NB4 (cell line): Measurements from ENCODE around the gene KIRREL1.

ENCODE experiments used
- DNase-seq: peaks from one replicate; pipeline ENCODE4 v3.0.0; 2010; ENCODE audit warnings: low read depth
- H3K4me3 ChIP-seq: one replicate; pipeline ENCODE4 v1.5.1; 2011; ENCODE audit warnings: mild to moderate bottlenecking, low read depth, low read length, moderate library complexity
- MYC ChIP-seq: IDR thresholded peaks from 2 replicates; pipeline ENCODE4 v1.6.1; 2011; ENCODE audit warnings: low read depth, low read length
- POLR2A ChIP-seq: IDR thresholded peaks from 2 replicates; pipeline ENCODE4 v1.6.1; 2011; ENCODE audit warnings: mild to moderate bottlenecking; ENCODE audit not compliant: insufficient read length; ENCODE audit errors: extremely low read depth
- TF ChIP-seq, protein P1 (sequence below): IDR thresholded peaks from 2 replicates; pipeline ENCODE4 v1.6.1; 2011; ENCODE audit warnings: low read depth, low read length
- TF ChIP-seq, protein P2 (sequence below): IDR thresholded peaks from one replicate; pipeline ENCODE4 v1.5.1; 2012; ENCODE audit warnings: low read depth, low read length

The KIRREL1 gene

DNA sequence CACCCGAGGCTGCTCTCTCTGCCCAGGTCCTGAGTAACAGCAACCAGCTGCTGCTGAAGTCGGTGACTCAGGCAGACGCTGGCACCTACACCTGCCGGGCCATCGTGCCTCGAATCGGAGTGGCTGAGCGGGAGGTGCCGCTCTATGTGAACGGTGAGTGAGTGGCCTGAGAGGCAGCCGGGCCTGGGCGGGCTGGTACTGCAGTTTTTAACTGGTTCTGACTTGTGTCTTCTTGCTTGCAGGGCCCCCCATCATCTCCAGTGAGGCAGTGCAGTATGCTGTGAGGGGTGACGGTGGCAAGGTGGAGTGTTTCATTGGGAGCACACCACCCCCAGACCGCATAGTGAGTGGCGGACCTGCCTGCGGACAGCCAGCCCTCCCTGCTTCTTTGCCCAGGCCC, 96.0 kb downstream of the KIRREL1 start:
- no peak for DNase-seq
- TF ChIP-seq, protein P1, sequence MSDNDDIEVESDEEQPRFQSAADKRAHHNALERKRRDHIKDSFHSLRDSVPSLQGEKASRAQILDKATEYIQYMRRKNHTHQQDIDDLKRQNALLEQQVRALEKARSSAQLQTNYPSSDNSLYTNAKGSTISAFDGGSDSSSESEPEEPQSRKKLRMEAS, result no peak
- TF ChIP-seq, protein P2, sequence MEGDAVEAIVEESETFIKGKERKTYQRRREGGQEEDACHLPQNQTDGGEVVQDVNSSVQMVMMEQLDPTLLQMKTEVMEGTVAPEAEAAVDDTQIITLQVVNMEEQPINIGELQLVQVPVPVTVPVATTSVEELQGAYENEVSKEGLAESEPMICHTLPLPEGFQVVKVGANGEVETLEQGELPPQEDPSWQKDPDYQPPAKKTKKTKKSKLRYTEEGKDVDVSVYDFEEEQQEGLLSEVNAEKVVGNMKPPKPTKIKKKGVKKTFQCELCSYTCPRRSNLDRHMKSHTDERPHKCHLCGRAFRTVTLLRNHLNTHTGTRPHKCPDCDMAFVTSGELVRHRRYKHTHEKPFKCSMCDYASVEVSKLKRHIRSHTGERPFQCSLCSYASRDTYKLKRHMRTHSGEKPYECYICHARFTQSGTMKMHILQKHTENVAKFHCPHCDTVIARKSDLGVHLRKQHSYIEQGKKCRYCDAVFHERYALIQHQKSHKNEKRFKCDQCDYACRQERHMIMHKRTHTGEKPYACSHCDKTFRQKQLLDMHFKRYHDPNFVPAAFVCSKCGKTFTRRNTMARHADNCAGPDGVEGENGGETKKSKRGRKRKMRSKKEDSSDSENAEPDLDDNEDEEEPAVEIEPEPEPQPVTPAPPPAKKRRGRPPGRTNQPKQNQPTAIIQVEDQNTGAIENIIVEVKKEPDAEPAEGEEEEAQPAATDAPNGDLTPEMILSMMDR, result no peak
- TF ChIP-seq POLR2A (no peak), MYC (no peak)
- no peak overlapping the region for H3K4me3 ChIP-seq

DNA sequence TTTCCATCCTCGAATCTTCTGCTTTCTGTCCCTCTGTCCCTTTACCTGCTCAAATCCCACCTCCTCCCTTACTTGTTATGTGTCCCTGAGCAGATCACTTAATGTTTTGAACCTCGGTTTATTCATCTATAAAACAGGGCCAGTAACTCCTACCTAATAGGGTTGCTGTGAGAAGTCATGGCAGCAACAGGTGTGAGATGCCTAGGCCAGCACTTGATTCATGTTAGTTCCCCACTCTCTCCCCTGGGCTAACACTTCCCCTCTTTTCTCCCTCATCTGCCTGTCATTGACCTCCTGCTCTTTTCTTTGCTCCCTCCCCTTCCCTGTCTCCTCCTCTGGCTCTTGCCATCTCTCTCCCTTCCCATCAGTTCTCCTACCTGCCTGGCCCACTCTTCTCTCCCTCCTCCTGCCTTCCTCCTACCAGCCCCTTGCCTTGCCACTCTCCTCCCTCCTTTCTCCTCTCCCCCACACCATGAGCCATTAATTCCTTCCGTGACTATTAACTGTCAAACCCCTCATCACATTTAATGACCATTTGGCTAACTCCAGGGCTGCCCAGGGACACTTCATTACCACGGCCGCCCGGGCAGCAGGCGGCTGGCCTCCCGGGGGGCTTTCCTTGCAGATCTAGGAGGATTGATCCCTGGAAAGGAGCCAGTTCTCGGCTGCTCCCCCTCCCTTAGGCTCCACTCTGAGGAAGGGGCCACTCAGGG, 96.6 kb downstream of the KIRREL1 start:
- no peak for DNase-seq
- H3K4me3 ChIP-seq, result no peak overlapping the region
- TF ChIP-seq MYC (no peak), POLR2A (no peak)
- TF ChIP-seq, protein P1, result no peak
- TF ChIP-seq, protein P2, result no peak

DNA sequence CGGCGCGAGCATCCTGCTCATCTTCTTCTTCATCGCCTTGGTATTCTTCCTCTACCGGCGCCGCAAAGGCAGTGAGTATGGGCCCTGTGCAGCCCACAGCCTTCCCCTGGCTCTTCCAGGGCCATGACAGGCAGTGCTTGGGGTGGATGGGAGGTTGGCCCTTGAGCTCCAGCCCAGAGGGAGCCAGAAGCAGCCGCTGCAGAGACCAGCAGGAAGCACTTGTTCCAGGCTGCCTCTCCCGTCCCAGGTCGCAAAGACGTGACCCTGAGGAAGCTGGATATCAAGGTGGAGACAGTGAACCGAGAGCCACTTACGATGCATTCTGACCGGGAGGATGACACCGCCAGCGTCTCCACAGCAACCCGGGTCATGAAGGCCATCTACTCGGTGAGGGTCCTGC, 99.9 kb downstream of the KIRREL1 start:
- TF ChIP-seq MYC (no peak), POLR2A (no peak)
- TF ChIP-seq, protein P2, result no peak
- TF ChIP-seq, protein P1, result no peak
- no peak for DNase-seq
- no peak overlapping the region for H3K4me3 ChIP-seq

DNA sequence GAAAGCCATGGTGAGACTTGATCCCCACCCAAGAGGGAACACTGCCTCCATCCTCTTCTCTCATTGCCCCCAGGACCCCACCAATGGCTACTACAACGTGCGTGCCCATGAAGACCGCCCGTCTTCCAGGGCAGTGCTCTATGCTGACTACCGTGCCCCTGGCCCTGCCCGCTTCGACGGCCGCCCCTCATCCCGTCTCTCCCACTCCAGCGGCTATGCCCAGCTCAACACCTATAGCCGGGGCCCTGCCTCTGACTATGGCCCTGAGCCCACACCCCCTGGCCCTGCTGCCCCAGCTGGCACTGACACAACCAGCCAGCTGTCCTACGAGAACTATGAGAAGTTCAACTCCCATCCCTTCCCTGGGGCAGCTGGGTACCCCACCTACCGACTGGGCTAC, 101.1 kb downstream of the KIRREL1 start:
- H3K4me3 ChIP-seq, result no peak overlapping the region
- DNase-seq, result no peak
- TF ChIP-seq, protein P2, result no peak

DNA sequence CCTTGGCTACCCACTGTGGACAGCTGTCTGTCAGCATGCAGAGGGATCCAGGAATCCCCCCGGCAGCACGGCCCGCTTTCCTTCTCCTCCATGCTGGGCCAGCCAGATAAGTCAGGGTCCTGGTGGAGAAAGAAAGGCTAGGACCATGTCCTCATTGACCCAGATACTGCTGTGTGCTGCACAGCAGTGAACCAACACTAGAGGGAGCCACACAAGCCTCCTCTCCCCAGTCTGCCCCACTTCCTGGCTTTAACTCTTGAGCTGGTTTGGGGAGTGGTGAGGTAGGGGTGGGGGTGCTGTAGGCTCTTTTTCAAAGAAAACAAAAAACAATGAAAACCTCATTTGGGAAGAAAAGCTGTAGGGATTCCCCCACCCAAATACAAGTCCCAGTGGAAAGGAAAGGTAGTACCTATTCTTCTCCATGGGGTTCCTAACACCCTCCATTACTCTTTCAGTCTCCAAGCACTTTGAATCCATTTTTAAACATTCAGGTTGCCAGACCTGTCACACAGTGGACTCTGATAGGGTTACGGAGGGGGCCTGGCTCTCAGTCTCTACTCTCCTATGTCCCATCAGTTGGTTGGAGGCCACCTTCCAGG, 102.4 kb downstream of the KIRREL1 start:
- TF ChIP-seq MYC, result no peak
- TF ChIP-seq, protein P1, result no peak
- TF ChIP-seq POLR2A, result no peak
- TF ChIP-seq, protein P2, result peak; percentile 86
- DNase-seq, result peak; percentile 57
- no peak overlapping the region for H3K4me3 ChIP-seq
